H1 (cell line): Measurements from ENCODE around the gene DDHD1.

Source experiments
- CBX5 ChIP-seq: fragments of 300-800, 300-1000 bp; sonication (generic); IDR thresholded peaks from 2 replicates; pipeline ENCODE4 v1.7.1; 2016; ENCODE audit warnings: antibody characterized with exemption, low read length, low read depth
- CTCF ChIP-seq, 3 experiments: IDR thresholded peaks; 1 replicate in 2 of 3; 2 replicates in 1 of 3; pipeline versions ENCODE4 v1.5.1 to v1.6.1; 2011; ENCODE audit warnings: low read length in 3 of 3, mild to moderate bottlenecking in 3 of 3, inconsistent platforms in 2 of 3, low read depth in 1 of 3, moderate library complexity in 1 of 3; ENCODE audit not compliant: insufficient read depth in 1 of 3; ENCODE audit errors: control extremely low read depth in 1 of 3
- POLR2AphosphoS5 ChIP-seq: IDR thresholded peaks from 2 replicates; pipeline ENCODE4 v1.6.1; 2011; ENCODE audit warnings: low read depth, low read length
- SP1 ChIP-seq: IDR thresholded peaks from 2 replicates; pipeline ENCODE4 v1.6.1; 2011; ENCODE audit warnings: low read depth, low read length

GRCh38 chr14:53037016-53037415 is 116.1 kb downstream of the DDHD1 start:
- no peak for TF ChIP-seq POLR2AphosphoS5
- no peak for TF ChIP-seq CBX5
- TF ChIP-seq CTCF (IDR thresholded peaks at IDR 0.05; ENCODE audit: control extremely low read depth in 1 of 3, insufficient read depth in 1 of 3, low read depth in 1 of 3, low read length in 3 of 3), result no peak
- TF ChIP-seq SP1, result no peak
